Sciatic nerve (tissue), 2 donors: ENCODE measurements around the gene TRAF7. TPM values are rescaled to one million over a fixed set of nuclear protein-coding genes. Genes with fewer than 3 reads are reported as not detected.

Experiments used
- ATAC-seq: fragments of 200-7000 bp; cut with Tn5 transposase; one replicate; pipeline ENCODE4 v1.9.1; 2020; ENCODE audit warnings: mild to moderate bottlenecking, moderate library complexity
- DNase-seq: peaks from one replicate; pipeline ENCODE4 v3.0.0-alpha.2; 2020; ENCODE audit warnings: low spot score
- intact Hi-C: fragments of 100-400 bp; cut with DNase I; formaldehyde crosslinking; loops from one replicate; pipeline ENCODE4 v1.14.2; 2022
- total RNA-seq: library from RNA; stranded (reverse); fragmentation: NEBNext Ultra II Directional; extraction: Animal tissue kit (Norgen Biotek cat#: 25700); gene quantifications from one replicate; pipeline ENCODE4 v1.2.1, GENCODE V29; 2021
- donor health status: DM: no; HTN: no; CAD: no.
- donor health status: DM: no; HTN: no; CAD: no.

Gene TRAF7
- total RNA-seq, 1 donor from 2014 or later = 44.8 TPM

- DNase-seq = no peak
- intact Hi-C loops = no loop called here
- no peak for ATAC-seq
These were observed 20.5 kb downstream of the TRAF7 start for GRCh38 chr16:2176047-2176446.

- DNase-seq = no peak
- no peak for ATAC-seq
- intact Hi-C loops = no loop called here
These were observed 21.5 kb downstream of the TRAF7 start for GRCh38 chr16:2177101-2177500.

- DNase-seq (no peak), ATAC-seq (no peak)
- intact Hi-C loops = no loop called here
These were observed 22.0 kb downstream of the TRAF7 start for GRCh38 chr16:2177561-2177960.

GRCh38 chr16:2178321-2179106 lies 22.9 kb downstream of the TRAF7 start:
- ATAC-seq (peak; percentile 44), DNase-seq (no peak)
- intact Hi-C loops = no loop called here

GRCh38 chr16:2179107-2179501 lies 23.5 kb downstream of the TRAF7 start:
- intact Hi-C loops = no loop called here
- DNase-seq (no peak), ATAC-seq (no peak)

- intact Hi-C loops = no loop called here
- ATAC-seq (no peak), DNase-seq (no peak)
These were observed 24.0 kb downstream of the TRAF7 start for GRCh38 chr16:2179576-2179975.

GRCh38 chr16:2180461-2180860 lies 24.9 kb downstream of the TRAF7 start:
- DNase-seq (no peak), ATAC-seq (no peak)
- intact Hi-C loops = no loop called here

GRCh38 chr16:2180962-2181923 lies 25.7 kb downstream of the TRAF7 start:
- intact Hi-C loops = no loop called here

GRCh38 chr16:2181952-2182351 lies 26.4 kb downstream of the TRAF7 start:
- intact Hi-C loops = no loop called here
- DNase-seq = no peak
- ATAC-seq = no peak

More at GRCh38 chr16:2180962-2181923, 25.7 kb downstream of the TRAF7 start:
- DNase-seq = no peak
- ATAC-seq = no peak

GRCh38 chr16:2183671-2184070 lies 28.1 kb downstream of the TRAF7 start:
- intact Hi-C loops = no loop called here
- DNase-seq (no peak), ATAC-seq (no peak)

GRCh38 chr16:2184346-2184745 lies 28.8 kb downstream of the TRAF7 start:
- ATAC-seq (no peak), DNase-seq (no peak)
- intact Hi-C loops = no loop called here

GRCh38 chr16:2184962-2185361 lies 29.4 kb downstream of the TRAF7 start:
- intact Hi-C loops = no loop called here
- ATAC-seq = no peak

GRCh38 chr16:2186064-2186463 lies 30.5 kb downstream of the TRAF7 start:
- DNase-seq (no peak), ATAC-seq (no peak)
- intact Hi-C loops = no loop called here

More at GRCh38 chr16:2184962-2185361, 29.4 kb downstream of the TRAF7 start:
- DNase-seq = no peak

- intact Hi-C loops = no loop called here
- no peak for DNase-seq
- no peak for ATAC-seq
These were observed 30.9 kb downstream of the TRAF7 start for GRCh38 chr16:2186505-2186904.

GRCh38 chr16:2187212-2187611 lies 31.6 kb downstream of the TRAF7 start:
- intact Hi-C loops = no loop called here
- no peak for DNase-seq
- ATAC-seq = no peak

- no peak for ATAC-seq
- intact Hi-C loops = no loop called here
- no peak for DNase-seq
These were observed 32.8 kb downstream of the TRAF7 start for GRCh38 chr16:2188395-2188794.

- ATAC-seq (no peak), DNase-seq (no peak)
- intact Hi-C loops = no loop called here
These were observed 33.8 kb downstream of the TRAF7 start for GRCh38 chr16:2189252-2189893.

- intact Hi-C loops = no loop called here
- DNase-seq = no peak
- ATAC-seq = no peak
These were observed 34.5 kb downstream of the TRAF7 start for GRCh38 chr16:2190002-2190658.
